Measurements from ENCODE around the gene TGM5. TPM values are rescaled to one million over a fixed set of nuclear protein-coding genes. Genes with fewer than 3 reads are reported as not detected.
"Not testable (repeated sequence)": the region's sequence is repeated elsewhere in the genome, so short reads cannot be mapped to it uniquely, and the experiment has no call there.

Gene TGM5
- total and polyA plus RNA-seq, 2 donors (not counting 1 experiment from before 2014, with no cell fraction given): 0.42 TPM; not detected in 1

GRCh38 chr15:43198992-43199391 lies 67.7 kb downstream of the TGM5 start:
- H3K4me1 ChIP-seq (ENCODE audit: control insufficient read depth in 2 of 2, insufficient read depth in 2 of 2, low read length in 2 of 2): peaks cover 0 to 4% of the 10 kb centered on the region in 2 donors
- ChIA-PET CTCF (interaction anchor here (0.6 to 1.1 kb wide), 2 partner anchors 86 to 1323 kb away, joined by 3 read pairs; no protein-coding TSS in a partner anchor), POLR2A (no interaction called here)
- H3K4me2 ChIP-seq (replicated peaks; ENCODE audit: low read depth, low read length, poor library complexity, severe bottlenecking): no peak overlapping the region
- ATAC-seq (ENCODE audit: low read depth): no peak
- Mint-ChIP-seq H3K4me1 (peaks cover 14% of the 10 kb centered on the region), H3K27me3 (no peaks in the 10 kb centered on the region), H3K4me3 (no peak overlapping the region), H3K27ac (no peak overlapping the region), H3K9me3 (ENCODE audit: insufficient read depth) (peaks cover 7% of the 10 kb centered on the region)
- no peak overlapping the region for H3K27ac ChIP-seq (ENCODE audit: low read length in 2 of 2)
- H3K9ac ChIP-seq (ENCODE audit: low read length): no peak overlapping the region
- H3K79me2 ChIP-seq (ENCODE audit: control insufficient read depth, insufficient read depth, low read length): no peaks in the 10 kb centered on the region
- TF ChIP-seq CTCF (IDR thresholded peaks at IDR 0.05) (no peak), EZH2 (IDR thresholded peaks at IDR 0.05; ENCODE audit: borderline replicate concordance, insufficient read depth, low read depth, low read length, poor library complexity, severe bottlenecking) (no peak)
- no peak overlapping the region for H3K4me3 ChIP-seq (ENCODE audit: control extremely low read depth in 1 of 5, extremely low read depth in 1 of 5, insufficient read depth in 1 of 5, low read depth in 2 of 5, low read length in 4 of 5)
- H4K20me1 ChIP-seq (ENCODE audit: control insufficient read depth, insufficient read depth, low read length, poor library complexity, severe bottlenecking): no peaks in the 10 kb centered on the region
- H3K9me3 ChIP-seq (ENCODE audit: control extremely low read depth in 1 of 3, control insufficient read depth in 2 of 3, insufficient read depth in 1 of 3, low read length in 2 of 3): peaks cover 0 to 10% (median 3%) of the 10 kb centered on the region in 3 donors
- whole genome bisulfite sequencing (ENCODE audit: insufficient coverage): 97% methylated on average over 3 of the region's 3 CpGs
- peaks cover 4 to 30% of the 10 kb centered on the region in 2 experiments for H3K36me3 ChIP-seq (replicated peaks in 1 of 2; ENCODE audit: control extremely low read depth in 1 of 2, control insufficient read depth in 1 of 2, extremely low read depth in 1 of 2, insufficient read depth in 2 of 2, low read length in 1 of 2)
- no peak overlapping the region for H2AFZ ChIP-seq (ENCODE audit: insufficient read depth, low read depth, low read length, poor library complexity, severe bottlenecking)
- peaks cover 0 to 4% (median 0%) of the 10 kb centered on the region in 4 experiments for H3K27me3 ChIP-seq (replicated peaks in 1 of 4; ENCODE audit: control extremely low read depth in 1 of 4, control insufficient read depth in 3 of 4, insufficient read depth in 4 of 4, low read length in 3 of 4)
- DNase-seq: no peak
- intact Hi-C loops (cut with micrococcal nuclease): no loop called here

DNA sequence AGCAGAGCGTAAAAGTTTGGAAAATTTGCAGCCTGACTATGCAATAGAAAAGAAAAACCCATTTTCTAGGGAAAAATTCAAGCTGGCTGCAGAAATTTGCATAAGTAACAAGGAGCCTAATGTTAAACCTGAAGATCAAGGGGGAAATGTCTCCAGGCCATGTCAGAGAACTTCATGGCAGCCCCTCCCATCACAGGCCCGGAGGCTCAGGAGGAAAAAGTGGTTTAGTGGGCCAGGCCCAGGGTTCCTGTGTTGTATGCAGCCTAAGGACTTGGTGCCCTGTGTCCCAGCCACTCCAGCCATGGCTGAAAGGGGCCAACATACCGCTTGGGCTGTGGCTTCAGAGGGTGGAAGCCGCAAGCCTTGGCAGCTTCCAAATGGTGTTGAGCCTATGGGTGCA lies 68.2 kb downstream of the TGM5 start:
- CTCF ChIA-PET: not testable (repeated sequence)

GRCh38 chr15:43197773-43198172 lies 69.0 kb downstream of the TGM5 start:
- H3K9me3 Mint-ChIP-seq (ENCODE audit: insufficient read depth); H3K4me3 ChIP-seq (ENCODE audit: control extremely low read depth in 1 of 5, extremely low read depth in 1 of 5, insufficient read depth in 1 of 5, low read depth in 2 of 5, low read length in 4 of 5); H3K27me3 ChIP-seq (replicated peaks in 1 of 4; ENCODE audit: control extremely low read depth in 1 of 4, control insufficient read depth in 3 of 4, insufficient read depth in 4 of 4, low read length in 3 of 4); intact Hi-C loops (cut with micrococcal nuclease); H3K79me2 ChIP-seq (ENCODE audit: control insufficient read depth, insufficient read depth, low read length); DNase-seq; H4K20me1 ChIP-seq (ENCODE audit: control insufficient read depth, insufficient read depth, low read length, poor library complexity, severe bottlenecking); ATAC-seq (ENCODE audit: low read depth); CTCF ChIA-PET; H3K9ac ChIP-seq (ENCODE audit: low read length); H3K9me3 ChIP-seq (ENCODE audit: control extremely low read depth in 1 of 3, control insufficient read depth in 2 of 3, insufficient read depth in 1 of 3, low read length in 2 of 3); POLR2A ChIA-PET; H3K4me2 ChIP-seq (replicated peaks; ENCODE audit: low read depth, low read length, poor library complexity, severe bottlenecking); H2AFZ ChIP-seq (ENCODE audit: insufficient read depth, low read depth, low read length, poor library complexity, severe bottlenecking); H3K27me3 Mint-ChIP-seq; H3K4me1 ChIP-seq (ENCODE audit: control insufficient read depth in 2 of 2, insufficient read depth in 2 of 2, low read length in 2 of 2); H3K4me3 Mint-ChIP-seq: not testable (repeated sequence)
- peak overlapping the region; percentile 69 for H3K27ac Mint-ChIP-seq
- peaks cover 14% of the 10 kb centered on the region for H3K4me1 Mint-ChIP-seq
- Histone ChIP-seq H3K27ac (ENCODE audit: low read length in 2 of 2) (peak overlapping the region in 1 of 2 donors; percentile 50), H3K36me3 (replicated peaks in 1 of 2; ENCODE audit: control extremely low read depth in 1 of 2, control insufficient read depth in 1 of 2, extremely low read depth in 1 of 2, insufficient read depth in 2 of 2, low read length in 1 of 2) (peaks cover 4 to 41% of the 10 kb centered on the region in 2 experiments)
- 100% methylated on average over 1 of the region's 3 CpGs for WGBS (ENCODE audit: insufficient coverage)

More for the DNA sequence above, 68.2 kb downstream of the TGM5 start:
- intact Hi-C loops (cut with micrococcal nuclease); H3K27ac ChIP-seq (ENCODE audit: low read length in 2 of 2); H3K27me3 Mint-ChIP-seq; H3K9me3 Mint-ChIP-seq (ENCODE audit: insufficient read depth); H3K4me3 ChIP-seq (ENCODE audit: control extremely low read depth in 1 of 5, extremely low read depth in 1 of 5, insufficient read depth in 1 of 5, low read depth in 2 of 5, low read length in 4 of 5); H3K27ac Mint-ChIP-seq; DNase-seq; H3K4me1 ChIP-seq (ENCODE audit: control insufficient read depth in 2 of 2, insufficient read depth in 2 of 2, low read length in 2 of 2); H3K27me3 ChIP-seq (replicated peaks in 1 of 4; ENCODE audit: control extremely low read depth in 1 of 4, control insufficient read depth in 3 of 4, insufficient read depth in 4 of 4, low read length in 3 of 4); H3K4me2 ChIP-seq (replicated peaks; ENCODE audit: low read depth, low read length, poor library complexity, severe bottlenecking); H3K9me3 ChIP-seq (ENCODE audit: control extremely low read depth in 1 of 3, control insufficient read depth in 2 of 3, insufficient read depth in 1 of 3, low read length in 2 of 3); POLR2A ChIA-PET; H3K79me2 ChIP-seq (ENCODE audit: control insufficient read depth, insufficient read depth, low read length); H4K20me1 ChIP-seq (ENCODE audit: control insufficient read depth, insufficient read depth, low read length, poor library complexity, severe bottlenecking); H3K4me3 Mint-ChIP-seq; ATAC-seq (ENCODE audit: low read depth); H3K9ac ChIP-seq (ENCODE audit: low read length); H2AFZ ChIP-seq (ENCODE audit: insufficient read depth, low read depth, low read length, poor library complexity, severe bottlenecking): not testable (repeated sequence)
- H3K36me3 ChIP-seq (replicated peaks in 1 of 2; ENCODE audit: control extremely low read depth in 1 of 2, control insufficient read depth in 1 of 2, extremely low read depth in 1 of 2, insufficient read depth in 2 of 2, low read length in 1 of 2): peaks cover 4 to 33% of the 10 kb centered on the region in 2 experiments
- 100% methylated on average over 2 of the region's 4 CpGs for WGBS (ENCODE audit: insufficient coverage)
- peaks cover 14% of the 10 kb centered on the region for H3K4me1 Mint-ChIP-seq
